GM12873 (cell line): Measurements from ENCODE around the gene DLAT.

Source experiments
- TF ChIP-seq, protein P1 (sequence below): IDR thresholded peaks from 2 replicates; pipeline ENCODE4 v1.5.1; 2012; ENCODE audit warnings: low read depth, mild to moderate bottlenecking, moderate library complexity, low read length, control low read depth; ENCODE audit not compliant: insufficient read depth; ENCODE audit errors: missing control alignments

The DLAT gene

DNA sequence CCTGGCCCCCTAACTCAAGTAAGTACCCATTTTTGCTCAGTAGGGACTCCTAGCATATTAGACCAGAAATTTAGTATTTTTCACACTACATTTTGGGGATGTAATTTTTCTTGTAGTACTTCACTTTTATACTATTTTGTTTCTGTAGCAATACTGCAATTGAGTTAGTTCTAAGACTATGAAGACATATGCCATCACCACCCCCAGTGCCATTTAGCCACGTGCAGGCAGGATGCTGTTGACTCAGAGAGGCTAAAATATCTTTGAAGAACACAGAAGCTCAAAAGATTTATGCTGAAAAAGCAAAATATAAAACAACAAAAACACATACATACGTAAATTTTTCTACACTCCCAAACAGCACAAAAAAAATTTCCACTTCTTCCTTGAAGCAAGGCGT, 29.1 kb upstream of the DLAT start:
- TF ChIP-seq, protein P1, sequence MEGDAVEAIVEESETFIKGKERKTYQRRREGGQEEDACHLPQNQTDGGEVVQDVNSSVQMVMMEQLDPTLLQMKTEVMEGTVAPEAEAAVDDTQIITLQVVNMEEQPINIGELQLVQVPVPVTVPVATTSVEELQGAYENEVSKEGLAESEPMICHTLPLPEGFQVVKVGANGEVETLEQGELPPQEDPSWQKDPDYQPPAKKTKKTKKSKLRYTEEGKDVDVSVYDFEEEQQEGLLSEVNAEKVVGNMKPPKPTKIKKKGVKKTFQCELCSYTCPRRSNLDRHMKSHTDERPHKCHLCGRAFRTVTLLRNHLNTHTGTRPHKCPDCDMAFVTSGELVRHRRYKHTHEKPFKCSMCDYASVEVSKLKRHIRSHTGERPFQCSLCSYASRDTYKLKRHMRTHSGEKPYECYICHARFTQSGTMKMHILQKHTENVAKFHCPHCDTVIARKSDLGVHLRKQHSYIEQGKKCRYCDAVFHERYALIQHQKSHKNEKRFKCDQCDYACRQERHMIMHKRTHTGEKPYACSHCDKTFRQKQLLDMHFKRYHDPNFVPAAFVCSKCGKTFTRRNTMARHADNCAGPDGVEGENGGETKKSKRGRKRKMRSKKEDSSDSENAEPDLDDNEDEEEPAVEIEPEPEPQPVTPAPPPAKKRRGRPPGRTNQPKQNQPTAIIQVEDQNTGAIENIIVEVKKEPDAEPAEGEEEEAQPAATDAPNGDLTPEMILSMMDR: no peak

DNA sequence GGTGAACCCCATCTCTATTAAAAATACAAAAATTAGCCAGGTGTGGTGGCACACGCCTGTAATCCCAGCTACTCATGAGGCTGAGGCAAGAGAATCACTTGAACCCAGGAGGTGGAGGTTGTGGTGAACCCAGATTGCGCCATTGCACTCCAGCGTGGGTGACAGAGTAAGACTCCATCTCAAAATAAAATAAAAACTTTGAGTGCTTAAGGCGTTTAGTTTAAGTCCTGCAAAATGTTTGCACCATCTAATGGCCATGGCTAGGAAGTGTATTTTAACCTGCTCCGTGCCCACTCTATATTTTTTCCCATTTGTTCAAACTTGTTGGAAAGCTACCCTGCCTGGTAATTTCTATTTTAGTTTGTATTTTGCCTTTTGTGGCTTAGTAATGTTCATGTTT, 28.5 kb upstream of the DLAT start:
- TF ChIP-seq, protein P1: peak; percentile 31

DNA sequence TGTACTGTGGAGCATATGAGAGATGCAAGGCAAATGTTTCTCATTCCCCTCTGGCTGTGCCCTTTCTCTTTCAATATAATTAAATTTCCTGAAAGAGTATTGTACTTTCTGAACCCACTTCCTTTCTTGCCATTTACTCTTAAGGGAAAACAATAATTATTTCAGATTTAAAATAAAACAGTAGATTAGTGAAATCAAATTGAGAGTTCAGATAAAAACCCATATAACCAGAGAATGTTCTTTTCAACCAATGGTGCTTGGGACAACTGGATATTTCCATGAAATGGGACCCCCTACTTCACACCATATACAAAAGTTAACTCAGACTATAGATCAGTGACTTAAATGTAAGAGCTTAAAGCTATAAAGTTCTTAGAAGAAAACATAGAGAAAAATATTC, 26.1 kb upstream of the DLAT start:
- TF ChIP-seq, protein P1: no peak

DNA sequence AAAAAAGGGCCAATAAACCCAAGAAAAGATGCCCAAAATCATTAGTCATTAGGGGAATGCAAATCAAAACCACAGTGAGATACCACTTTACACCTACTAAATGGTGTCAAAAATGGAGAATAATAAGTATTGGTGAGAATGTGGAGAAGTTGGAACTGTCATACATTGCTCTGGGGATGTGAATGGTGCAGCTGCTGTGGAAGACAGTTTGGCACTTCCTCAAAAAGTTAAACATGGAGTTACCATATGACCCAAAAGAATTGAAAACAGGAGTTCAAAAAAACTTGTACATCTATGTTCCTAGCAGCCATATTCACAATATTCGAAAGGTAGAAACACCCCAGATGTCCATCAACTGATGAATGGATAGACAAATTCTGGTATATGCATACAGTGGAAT, 24.5 kb upstream of the DLAT start:
- TF ChIP-seq, protein P1: no peak

DNA sequence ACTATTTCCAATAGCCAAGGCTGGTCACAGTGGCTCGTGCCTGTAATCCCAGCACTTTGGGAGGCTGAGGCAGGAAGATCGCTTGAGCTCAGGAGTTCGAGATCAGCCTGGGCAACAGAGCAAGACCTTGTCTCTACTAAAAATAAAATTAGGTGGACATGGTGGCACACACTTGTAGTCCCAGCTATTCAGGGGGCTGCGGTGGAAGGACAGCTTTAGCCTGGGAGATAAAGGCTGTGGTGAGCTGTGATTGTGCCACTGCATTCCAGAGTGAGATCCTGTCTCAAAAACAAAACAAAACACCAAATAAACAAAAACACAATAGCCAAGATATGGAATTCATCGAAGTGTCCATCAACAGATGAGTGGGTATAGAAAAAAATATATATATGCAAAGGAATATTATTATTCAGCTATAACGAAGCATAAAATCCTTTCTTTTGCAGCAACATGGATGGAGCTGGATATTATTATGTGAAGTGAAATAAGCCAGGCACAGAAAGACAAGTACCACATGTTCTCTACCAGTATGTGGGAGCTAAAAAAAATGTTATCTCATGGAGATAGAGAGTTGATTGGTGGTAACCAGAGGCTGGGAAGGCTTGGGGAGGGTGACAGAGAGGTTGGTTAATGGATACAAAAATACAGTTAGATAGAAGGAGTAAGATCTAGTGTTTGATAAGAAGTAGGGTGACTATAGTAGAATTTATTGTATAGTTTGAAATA, 22.6 kb upstream of the DLAT start:
- TF ChIP-seq, protein P1: no peak

DNA sequence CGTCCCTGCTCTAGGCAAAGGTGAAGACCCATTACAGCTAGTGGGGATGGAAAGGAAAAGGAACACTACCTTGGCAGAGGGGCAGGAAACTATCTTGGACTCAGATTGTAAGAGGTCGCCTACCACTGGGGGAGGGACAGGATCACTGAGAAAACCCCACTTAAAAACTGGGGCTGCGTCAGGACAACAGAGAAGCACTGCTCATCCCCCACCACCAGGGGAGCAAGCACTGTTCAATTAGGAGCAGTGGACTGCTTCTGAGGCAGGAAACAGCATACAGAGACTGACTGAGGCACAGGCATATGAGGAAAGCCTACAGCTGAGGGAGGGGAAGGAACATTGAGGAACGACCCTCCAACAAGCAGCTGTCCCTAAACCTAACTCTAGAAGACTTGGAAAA, 20.8 kb upstream of the DLAT start:
- TF ChIP-seq, protein P1: peak; percentile 98

DNA sequence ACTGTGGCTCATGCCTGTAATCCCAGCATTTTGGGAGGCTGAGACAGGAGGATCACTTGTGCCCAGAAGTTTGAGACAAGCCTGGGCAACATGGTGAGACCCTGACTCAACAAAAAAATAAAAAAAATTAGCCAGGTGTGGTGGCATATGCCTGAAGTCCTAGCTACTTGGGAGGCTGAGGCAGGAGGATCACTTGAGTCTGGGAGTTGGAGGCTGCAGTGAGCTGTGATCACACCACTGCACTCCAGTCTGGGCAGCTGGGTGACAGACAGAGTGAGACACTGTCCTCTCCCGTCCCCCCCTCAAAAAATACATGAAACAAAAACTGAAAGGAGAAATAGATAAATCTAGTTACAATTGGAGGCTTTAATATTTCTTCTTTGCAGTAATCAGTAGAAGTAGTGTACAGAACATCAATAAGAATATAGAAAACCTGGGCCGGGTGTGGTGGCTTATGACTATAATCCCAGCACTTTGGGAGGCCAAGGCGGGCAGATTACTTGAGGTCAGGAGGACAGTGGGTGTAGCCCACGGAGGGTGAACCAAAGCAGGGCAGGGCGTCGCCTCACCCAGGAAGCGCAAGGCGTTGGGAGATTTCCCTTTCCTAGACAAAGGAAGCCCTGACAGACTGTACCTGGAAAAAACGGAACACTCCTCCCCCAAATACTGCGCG, 19.6 kb upstream of the DLAT start:
- TF ChIP-seq, protein P1: no peak
